ENCODE measurements around the gene COX7C.
A peak's percentile ranks its signal among the peaks of the same experiment; 100 is the strongest.
"Not testable (repeated sequence)": the region's sequence is repeated elsewhere in the genome, so short reads cannot be mapped to it uniquely, and the experiment has no call there.

The COX7C gene

GRCh38 chr5:86617756-86618576 lies at the start of gene COX7C:
TSS of gene COX7C (plus strand) at chr5:86617941. CDS start at chr5:86618056, 115 bp downstream.
- DNase-seq, result peak; percentile 89

GRCh38 chr5:86569522-86570426 lies 48.0 kb upstream of the COX7C start:
- not testable (repeated sequence) for DNase-seq

GRCh38 chr5:86570427-86571083 lies 47.2 kb upstream of the COX7C start:
- no peak for DNase-seq

- DNase-seq, result not testable (repeated sequence)
Measured at GRCh38 chr5:86571109-86571508, 46.6 kb upstream of the COX7C start.

- DNase-seq, result no peak
Measured at GRCh38 chr5:86572825-86573517, 44.8 kb upstream of the COX7C start.

- DNase-seq, result no peak
Measured at GRCh38 chr5:86579502-86579901, 38.2 kb upstream of the COX7C start.

GRCh38 chr5:86596476-86596875 lies 21.3 kb upstream of the COX7C start:
- no peak for DNase-seq

- DNase-seq, result no peak
Measured at GRCh38 chr5:86605881-86606280, 11.9 kb upstream of the COX7C start.

- no peak for DNase-seq
Measured at GRCh38 chr5:86613455-86613854, 4.3 kb upstream of the COX7C start.

- DNase-seq, result no peak
Measured at GRCh38 chr5:86617309-86617755, 409 bp upstream of the COX7C start.

- DNase-seq, result no peak
Measured at GRCh38 chr5:86623785-86624483, 6.2 kb downstream of the COX7C start.

- no peak for DNase-seq
Measured at GRCh38 chr5:86625148-86625547, 7.4 kb downstream of the COX7C start.

GRCh38 chr5:86626149-86626548 lies 8.4 kb downstream of the COX7C start:
- no peak for DNase-seq

GRCh38 chr5:86631165-86631564 lies 13.4 kb downstream of the COX7C start:
- no peak for DNase-seq

- no peak for DNase-seq
Measured at GRCh38 chr5:86640998-86641397, 23.3 kb downstream of the COX7C start.

GRCh38 chr5:86644843-86645242 lies 27.1 kb downstream of the COX7C start:
- DNase-seq, result no peak

- no peak for DNase-seq
Measured at GRCh38 chr5:86645885-86646284, 28.1 kb downstream of the COX7C start.

- no peak for DNase-seq
Measured at GRCh38 chr5:86646671-86647070, 28.9 kb downstream of the COX7C start.

GRCh38 chr5:86649832-86650505 lies 32.2 kb downstream of the COX7C start:
- no peak for DNase-seq

- not testable (repeated sequence) for DNase-seq
Measured at GRCh38 chr5:86660771-86661170, 43.0 kb downstream of the COX7C start.

- DNase-seq, result no peak
Measured at GRCh38 chr5:86664173-86664572, 46.4 kb downstream of the COX7C start.

Measured in activated CD8-positive, alpha-beta memory T cell treated with anti-CD3 and anti-CD28 coated beads, Interleukin-2, amount 50 U/mL, for 4 hours (primary cell).